HL-60/S4 (cell line): ENCODE measurements around the gene CNGA4.
"Not testable (repeated sequence)": the region's sequence is repeated elsewhere in the genome, so short reads cannot be mapped to it uniquely, and the experiment has no call there.

Experiments
- in situ Hi-C: fragments of 300-500 bp; cut with MboI; formaldehyde crosslinking; loops from 2 replicates; pipeline ENCODE4 v1.14.3; 2022; ENCODE audit warnings: low sequenced_read_pairs

The CNGA4 gene

DNA sequence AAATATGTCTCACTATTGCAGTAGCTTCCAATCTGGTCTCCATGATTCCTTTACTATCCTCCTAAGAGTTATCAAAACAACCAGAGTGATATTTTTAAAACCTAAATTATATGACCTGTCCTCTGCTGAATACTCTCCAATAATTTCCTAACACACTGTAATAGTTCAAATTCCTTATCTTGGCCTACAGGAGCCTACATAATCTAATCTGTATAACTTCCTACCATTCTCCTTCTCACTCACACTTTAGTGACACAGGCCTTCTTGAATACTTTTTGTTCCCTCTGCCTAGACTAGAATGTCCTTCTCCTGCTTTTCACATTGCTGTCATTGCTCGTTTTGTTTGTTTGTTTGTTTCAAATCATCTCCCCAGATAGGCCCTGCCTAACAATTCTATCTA lies 13.9 kb upstream of the CNGA4 start:
- in situ Hi-C loops, result no loop called here

DNA sequence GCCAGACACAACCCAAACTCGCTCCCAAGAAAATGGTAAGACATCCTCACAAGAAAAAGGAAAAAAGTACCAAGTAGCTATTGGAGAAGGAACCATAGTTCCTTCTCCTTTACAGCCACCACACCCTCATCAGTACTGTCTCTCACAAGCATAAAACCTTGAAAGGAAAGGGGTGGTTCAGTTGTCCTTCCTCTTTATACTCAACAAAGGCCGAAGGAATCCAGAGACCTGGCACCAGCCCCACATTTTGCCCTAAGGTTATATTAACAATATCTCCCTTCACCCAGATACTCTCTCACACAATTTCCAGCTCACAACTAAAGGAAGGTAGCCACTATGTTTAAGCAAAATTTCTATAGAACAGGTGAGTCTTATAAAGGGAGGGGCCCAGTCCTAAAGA lies 13.0 kb upstream of the CNGA4 start:
- in situ Hi-C loops, result no loop called here

DNA sequence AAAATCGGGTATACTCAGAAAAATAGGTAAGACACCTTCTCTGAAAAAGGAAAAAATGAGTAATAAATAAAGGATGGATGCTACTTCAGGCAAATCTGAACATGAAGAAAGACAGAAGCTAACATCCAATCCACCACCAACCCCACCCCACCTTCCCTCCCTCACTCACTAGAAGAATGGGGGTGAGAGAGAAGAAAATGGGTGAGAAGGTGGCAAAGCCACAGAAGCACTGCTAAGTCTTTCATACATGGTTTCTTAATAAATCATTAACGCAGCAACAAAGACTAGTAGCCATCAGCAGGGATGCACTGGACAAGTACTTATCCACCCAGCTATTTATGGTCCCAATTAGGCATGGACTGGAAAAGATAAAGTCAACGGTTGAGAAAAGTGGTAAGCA lies 10.4 kb upstream of the CNGA4 start:
- in situ Hi-C loops, result no loop called here

DNA sequence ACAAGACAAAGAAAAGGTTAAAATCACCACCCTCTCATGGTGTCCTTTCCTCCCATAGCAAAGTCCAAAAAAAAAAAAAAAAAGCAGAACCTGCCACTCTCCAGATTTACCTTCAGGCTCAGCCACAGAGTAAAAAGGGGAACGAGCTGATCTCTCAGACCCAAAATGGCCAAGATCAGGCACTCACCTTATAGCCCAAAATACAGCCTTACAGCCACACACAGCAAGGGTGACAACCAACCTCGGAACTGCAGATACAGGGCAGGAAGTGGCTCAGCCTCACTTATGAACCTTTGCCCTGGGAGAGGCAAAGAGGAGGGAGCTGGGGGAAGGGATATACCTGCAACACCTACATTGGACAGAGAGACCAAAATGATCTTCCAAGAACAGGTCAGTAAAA lies 9.0 kb upstream of the CNGA4 start:
- in situ Hi-C loops, result no loop called here

DNA sequence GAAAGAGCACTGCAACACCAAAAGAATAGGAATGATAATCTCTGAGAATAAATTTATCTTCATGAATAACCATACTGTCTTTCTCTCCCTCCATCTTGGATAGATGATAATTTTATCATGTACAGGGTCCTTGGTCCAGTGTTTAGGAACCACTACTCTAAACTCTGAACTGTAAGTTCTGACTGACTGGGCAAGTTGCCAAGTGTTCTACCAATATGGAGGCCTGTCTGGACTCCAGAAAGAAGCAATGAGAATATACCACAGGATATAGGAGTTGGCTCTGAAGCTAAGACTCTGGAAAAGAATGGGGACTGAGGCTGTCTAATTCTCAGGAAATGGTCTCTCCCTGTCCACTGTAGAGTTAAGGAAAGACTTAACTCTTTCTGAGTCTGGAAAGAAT lies 6.0 kb upstream of the CNGA4 start:
- in situ Hi-C loops, result no loop called here

DNA sequence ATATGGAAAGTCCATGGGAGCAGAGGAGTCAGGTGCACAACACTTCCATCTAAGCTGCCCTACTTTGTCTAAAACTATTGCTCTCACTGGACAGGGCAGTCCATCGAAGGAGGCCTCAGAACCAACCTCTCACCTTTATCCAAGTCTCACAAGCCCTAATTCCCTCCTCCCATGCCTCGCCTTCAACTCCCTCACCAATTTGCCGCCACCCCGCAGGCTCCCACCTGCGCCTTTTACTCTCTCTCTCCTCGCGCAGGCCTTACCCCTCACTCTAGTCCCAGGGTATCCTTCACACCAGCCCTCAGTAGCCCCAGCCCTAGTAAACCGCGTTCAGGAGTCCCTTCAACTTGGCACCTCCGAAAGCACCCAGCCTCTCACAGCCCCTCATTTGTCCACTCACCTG lies 4.9 kb upstream of the CNGA4 start:
- in situ Hi-C loops, result no loop called here

DNA sequence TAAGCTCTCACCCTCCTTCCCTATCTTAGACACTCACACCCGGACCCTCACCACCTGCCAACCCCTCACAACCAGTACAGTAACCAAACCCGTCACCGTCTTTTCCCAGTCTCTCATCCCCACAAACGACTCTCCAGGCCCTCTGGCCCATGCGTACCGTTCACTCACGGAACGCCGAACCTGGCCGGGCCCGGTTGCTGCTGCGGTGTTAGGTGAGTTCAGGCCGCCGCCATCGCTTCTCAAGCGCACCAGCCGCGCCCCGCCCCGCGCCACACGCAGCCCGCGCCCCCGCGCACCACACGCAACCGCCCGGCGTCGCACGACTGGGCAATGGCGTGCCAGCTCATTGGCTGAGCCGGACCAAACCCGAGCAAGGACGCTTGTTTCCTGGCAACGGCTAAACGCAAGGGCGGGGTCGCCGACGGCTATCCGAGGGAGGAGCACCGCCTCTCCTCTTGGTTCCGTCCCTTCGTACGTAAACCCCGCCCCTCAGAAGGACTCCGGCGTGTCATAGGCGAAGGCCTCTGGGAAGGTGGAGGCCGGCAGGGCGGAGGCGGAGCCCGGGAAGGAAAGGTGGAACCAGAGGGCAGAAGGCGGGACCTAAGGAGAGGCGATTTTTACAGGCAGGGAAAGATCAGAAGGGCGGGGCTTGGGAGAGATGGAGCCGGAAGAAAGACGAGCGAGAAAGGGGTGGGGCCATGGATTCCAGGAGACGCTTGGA lies 4.3 kb upstream of the CNGA4 start, which contains the start of gene FHIP1B:
TSS of gene FHIP1B (minus strand) at position 250 of the 721 bp plus-strand sequence. CDS start 10,120 bp downstream, outside the sequence.
- in situ Hi-C loops, result no loop called here

DNA sequence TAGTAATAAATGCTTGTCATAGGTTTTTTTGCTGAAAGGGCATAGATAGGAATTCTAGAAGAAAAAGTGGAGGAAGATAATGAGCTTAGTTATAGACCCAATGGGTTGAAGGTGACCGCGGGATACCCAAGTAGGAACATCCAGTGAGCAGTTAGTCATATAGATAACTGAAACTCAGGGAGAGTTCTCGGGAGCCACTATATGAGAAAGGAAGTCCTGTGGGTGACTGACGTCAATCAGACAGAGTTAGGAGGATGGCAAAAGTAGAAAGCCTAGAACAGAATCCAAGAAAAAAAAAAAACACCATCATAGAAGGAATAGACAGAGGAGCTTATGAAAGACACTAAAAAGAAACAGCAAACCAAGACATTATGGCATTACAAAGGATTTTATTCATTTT lies 1.6 kb upstream of the CNGA4 start:
- in situ Hi-C loops, result no loop called here

DNA sequence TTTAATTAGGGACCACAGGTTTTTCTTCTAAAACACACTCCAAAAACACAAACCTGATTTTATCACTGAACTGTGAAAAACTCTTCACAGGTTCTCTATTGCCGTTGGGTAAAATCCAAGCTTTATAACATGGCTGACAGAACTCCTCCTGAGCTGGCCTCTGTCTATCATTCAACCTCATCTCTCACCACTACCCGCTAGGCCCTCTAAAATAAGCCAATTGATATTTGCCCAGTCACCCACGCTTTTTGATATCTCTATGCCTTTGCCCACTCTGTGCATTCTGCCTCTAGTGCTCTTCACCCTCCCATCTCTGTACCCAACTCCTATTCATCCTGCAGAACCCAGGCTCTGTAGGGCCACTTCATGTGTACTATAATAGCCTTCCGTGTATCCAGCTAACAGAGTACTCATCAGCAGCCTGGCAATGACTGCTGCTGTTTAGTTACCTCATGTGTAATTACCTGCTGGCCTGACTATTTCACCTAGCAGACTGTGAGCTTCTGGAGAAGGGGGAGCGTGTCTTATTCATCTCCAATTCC lies 1.1 kb upstream of the CNGA4 start:
- in situ Hi-C loops, result no loop called here

DNA sequence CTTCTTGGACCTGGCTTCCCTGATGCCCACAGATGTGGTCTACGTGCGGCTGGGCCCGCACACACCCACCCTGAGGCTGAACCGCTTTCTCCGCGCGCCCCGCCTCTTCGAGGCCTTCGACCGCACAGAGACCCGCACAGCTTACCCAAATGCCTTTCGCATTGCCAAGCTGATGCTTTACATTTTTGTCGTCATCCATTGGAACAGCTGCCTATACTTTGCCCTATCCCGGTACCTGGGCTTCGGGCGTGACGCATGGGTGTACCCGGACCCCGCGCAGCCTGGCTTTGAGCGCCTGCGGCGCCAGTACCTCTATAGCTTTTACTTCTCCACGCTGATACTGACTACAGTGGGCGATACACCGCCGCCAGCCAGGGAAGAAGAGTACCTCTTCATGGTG lies 1.2 kb downstream of the CNGA4 start:
- in situ Hi-C loops, result no loop called here

DNA sequence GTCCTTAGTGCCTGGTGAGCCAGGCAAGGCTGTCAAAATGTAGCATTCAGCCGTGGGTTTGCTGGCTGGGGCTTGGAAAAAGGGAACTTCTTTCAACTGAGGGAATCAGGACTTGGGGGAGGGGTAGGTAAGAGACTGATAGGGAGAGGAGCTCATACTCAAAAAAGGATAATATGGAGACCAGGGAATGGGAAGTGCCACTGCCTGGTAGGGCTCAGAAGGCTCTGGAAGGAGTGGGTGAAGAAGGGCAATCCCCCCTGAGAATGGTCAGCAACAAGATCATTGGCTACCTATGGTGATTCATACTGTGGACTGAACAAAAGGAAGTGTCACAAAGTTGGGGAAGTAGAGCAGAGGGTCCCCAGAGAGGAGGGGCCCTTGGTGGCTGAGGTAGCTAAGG lies 1.9 kb downstream of the CNGA4 start:
- in situ Hi-C loops, result no loop called here

DNA sequence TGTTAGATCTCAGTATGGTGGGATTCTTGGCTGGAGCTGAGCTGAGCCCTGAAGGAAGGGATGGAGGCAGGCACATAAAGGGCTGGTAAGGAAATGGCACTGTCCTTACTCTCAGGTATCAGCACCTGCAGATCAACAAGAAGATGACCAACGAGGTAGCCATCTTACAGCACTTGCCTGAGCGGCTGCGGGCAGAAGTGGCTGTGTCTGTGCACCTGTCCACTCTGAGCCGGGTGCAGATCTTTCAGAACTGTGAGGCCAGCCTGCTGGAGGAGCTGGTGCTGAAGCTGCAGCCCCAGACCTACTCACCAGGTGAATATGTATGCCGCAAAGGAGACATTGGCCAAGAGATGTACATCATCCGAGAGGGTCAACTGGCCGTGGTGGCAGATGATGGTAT lies 2.4 kb downstream of the CNGA4 start:
- in situ Hi-C loops, result no loop called here

DNA sequence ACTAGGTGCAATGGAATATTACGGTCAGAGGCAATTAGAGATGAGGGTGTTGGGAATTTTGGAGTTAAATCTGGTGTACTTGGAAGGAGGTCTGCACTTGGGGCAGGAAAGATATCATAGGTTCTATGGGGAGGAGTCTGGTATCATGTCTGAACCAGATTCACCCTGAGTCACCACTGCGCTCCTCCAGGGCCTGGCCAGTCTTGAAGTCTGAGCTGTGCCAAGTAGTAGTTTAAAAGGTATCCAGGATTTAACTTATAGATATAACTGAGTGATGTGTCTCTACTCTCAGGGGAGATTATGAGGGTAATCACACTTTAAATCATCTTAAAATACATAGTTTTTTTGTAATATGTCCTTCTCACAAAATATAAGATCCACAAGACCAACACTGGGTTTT lies 6.6 kb downstream of the CNGA4 start:
- in situ Hi-C loops, result no loop called here

DNA sequence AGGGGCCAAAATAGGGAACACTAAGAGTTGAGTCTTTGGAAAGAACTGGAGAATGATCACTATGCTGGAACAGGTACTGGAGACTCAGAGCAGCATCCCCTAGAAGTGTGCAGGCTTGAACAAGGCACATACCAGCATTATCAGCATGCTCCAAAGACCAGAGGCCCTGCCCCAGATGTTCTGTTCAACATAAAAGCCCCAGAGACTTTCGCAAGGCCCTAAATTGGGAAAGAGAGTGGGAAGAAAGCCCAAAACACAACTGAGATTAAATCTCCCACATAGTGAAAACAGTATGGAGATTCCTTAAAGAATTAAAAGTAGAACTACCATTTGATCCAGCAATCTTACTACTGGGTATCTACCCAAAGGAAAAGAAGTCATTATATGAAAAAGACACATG lies 9.4 kb downstream of the CNGA4 start:
- in situ Hi-C loops, result no loop called here

DNA sequence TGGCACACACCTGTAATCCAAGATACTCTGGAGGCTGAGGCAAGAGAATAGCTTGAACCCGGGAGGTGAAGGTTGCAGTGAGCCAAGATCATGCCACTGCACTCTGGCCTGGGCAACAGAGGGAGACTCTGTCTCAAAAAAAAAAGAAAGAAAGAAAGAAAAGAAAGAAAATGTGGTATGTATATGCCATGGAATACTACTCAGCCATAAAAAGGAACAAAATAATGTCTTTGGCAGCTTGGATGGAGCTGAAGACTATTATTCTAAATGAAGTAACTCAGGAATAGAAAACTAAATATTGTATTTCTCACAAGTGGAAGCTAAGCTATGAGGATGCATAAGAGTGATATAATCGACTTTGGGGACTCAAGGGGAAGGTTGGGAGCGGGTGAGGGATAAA lies 10.0 kb downstream of the CNGA4 start:
- in situ Hi-C loops, result not testable (repeated sequence)

DNA sequence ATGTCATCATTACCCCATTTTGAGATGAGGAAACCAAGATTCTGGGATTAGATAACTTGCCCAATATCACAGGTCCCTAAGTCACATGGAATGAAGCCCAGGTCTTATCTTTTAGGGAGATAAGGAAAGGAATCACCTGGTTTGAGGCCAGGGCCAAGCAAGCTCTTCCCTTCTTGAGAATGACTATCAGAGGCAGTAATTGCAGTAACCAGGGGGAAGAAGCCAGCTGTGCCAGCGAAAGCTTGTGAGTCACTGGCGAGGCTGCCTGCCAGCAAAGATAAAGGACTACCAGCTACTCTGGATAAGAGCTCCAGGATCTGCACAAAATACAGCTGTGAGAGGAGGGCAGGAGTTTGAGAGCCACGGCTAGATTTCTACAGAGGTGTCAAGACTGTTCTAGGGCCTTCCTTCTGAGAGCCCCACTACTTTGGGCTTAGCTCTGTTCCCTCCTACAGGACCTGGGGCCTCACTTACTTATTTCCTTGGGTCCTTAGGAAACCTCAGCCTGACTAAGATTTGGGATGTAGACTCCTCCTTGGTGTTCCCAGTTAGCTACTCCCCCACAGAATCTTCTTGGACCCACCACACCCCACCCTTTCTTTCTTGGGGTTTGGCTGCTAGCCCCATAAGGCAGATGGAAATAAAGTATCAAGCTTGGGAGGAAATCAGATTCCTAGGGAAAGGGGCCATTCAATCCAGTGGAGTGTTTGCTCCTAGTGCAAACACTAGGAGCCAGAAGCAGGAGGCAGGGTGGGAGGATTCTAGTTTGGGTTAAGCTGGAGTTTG lies 11.1 kb downstream of the CNGA4 start:
- in situ Hi-C loops, result no loop called here

DNA sequence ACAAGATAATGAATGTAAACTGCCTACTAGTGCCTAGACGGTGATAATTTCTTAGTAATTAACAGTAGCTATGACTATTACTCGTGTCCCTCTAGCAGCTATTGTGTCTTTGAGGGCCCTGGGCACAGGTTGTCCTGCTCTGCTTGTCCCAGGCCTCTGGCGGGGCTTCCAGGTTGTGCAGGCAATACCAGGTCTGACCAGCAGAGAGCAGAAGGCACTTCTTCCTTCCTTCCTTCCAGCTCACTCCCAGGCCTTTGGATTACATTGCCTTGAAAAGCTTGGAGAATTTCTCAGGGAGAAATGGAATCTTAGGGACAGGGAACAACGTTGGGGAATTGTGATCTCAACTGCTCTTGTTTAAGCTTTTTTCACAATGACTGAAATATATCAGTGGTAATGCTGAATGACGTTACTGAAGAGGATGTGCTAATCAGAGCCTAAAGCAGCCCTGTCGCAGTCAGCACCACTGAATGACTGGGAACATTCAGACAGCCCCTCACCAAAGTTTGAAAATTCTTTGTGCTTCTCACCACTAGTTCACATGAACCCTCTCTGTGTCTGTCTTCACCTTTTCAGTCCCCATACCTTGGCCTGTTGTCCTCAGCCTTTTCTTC lies 12.3 kb downstream of the CNGA4 start:
- in situ Hi-C loops, result no loop called here

DNA sequence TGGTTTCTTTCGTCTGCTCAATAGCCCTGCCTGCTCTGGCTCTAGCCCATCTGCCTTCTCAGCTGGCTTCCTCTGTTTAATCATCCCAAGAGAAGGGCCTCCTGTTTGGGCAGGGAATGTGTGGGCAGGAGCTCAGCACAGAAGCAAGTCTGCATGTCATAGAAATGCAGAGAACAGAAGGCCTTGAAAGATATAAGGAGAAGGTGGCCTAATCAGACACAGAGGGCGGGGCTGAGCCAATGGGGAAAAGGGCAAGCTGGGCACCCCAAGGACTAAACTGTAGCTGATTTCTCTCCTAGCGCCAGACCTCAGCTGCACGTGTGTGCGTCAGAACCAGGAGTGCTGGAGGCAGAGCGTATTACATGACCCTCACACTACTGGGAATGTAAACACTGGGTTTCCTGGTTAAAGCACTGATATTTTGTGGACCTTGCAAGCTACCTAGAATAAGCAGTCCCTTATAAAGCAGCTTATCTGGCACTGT lies 13.1 kb downstream of the CNGA4 start:
- in situ Hi-C loops, result no loop called here

DNA sequence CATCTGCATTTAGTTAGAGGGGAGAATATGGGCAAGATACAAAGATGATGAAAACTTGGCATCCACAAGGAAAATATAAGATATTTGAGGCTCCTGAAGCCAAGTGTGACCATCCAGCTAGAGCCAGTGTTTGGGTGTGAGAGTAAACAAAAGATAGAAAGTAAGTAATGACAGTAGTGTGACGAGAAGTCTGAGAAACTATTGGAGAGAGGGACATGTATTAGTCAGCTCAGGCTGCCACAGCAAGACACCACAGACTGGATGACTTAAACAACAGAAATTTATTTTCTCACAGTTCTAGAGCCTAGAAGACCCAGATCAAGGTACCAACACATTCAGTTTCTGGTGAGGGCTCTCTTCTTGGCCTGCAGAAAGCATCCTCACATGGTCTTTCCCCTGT lies 14.3 kb downstream of the CNGA4 start:
- in situ Hi-C loops, result no loop called here

DNA sequence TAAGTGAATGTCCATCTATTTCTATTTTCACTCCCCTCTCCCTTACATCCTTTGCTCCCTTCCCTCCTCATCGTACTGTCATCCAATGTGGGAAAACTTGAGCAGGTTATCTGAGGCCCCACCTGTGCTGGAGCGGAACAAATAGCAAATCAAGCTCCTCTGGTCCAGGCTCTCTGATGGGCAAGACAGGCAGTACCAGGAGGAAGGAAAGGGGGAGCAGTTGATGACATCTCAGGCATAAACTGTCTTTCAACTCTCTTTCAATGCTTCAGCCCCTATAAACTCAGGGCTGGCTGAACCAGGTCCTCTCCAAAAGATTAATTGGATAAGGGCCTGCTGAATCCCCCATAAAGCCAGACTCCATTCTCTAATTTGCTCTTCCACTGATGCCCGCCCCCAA lies 19.3 kb downstream of the CNGA4 start:
- in situ Hi-C loops, result no loop called here

DNA sequence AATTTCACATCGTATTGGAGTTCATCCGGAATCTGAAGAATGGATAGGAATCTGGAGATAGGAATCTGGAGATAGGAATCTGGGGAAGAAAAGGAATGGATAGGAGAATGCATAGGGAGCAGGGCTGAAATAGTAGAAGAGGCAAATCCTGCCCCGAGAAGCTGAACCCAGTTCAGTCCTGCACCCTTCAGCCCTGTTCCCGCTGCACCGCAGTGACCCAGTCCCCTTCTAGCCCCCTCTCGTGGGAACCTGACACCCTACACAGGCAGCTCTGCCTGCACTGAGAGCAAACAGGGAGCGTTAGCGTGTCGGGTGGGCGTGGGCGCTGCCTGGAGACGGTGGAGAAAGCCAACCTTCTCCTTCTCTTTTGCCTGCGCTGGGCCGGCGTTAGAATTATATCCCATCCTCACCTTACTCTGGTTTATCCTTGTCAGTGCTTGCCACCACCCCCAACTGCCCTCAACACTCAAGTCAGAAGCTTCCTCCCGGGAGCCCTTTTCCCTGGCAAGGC lies 19.7 kb downstream of the CNGA4 start:
- in situ Hi-C loops, result no loop called here
